SK-N-SH (cell line): Measurements from ENCODE around the gene AVPR1B.

Source experiments
- CTCF ChIP-seq: fragments of 200-600 bp; sonication (generic); IDR thresholded peaks from 2 replicates; pipeline ENCODE4 v1.6.1; 2017; ENCODE audit warnings: antibody characterized with exemption, mild to moderate bottlenecking, moderate library complexity
- EP300 ChIP-seq, 2 experiments: IDR thresholded peaks; 2 replicates each; pipeline versions ENCODE4 v1.4.0 to v1.6.1; 2012; ENCODE audit warnings: borderline replicate concordance in 1 of 2, low read depth in 1 of 2, low read length in 1 of 2
- FOXM1 ChIP-seq: IDR thresholded peaks from 2 replicates; pipeline ENCODE4 v1.4.0; 2012; ENCODE audit warnings: low read depth, mild to moderate bottlenecking
- SIN3A ChIP-seq: IDR thresholded peaks from 2 replicates; pipeline ENCODE4 v1.6.1; 2012; ENCODE audit warnings: low read depth, mild to moderate bottlenecking, low read length, moderate library complexity, borderline replicate concordance
- TAF1 ChIP-seq: IDR thresholded peaks from 2 replicates; pipeline ENCODE4 v1.6.1; 2012; ENCODE audit warnings: low read depth, mild to moderate bottlenecking, low read length, moderate library complexity, borderline replicate concordance
- TF ChIP-seq, protein P1 (sequence below): fragments of 150-350 bp; IDR thresholded peaks from 2 replicates; pipeline ENCODE4 v1.6.1; 2017; ENCODE audit warnings: antibody characterized with exemption, low read length, low read depth, borderline replicate concordance
- TF ChIP-seq, protein P2 (sequence below): IDR thresholded peaks from 2 replicates; pipeline ENCODE4 v1.6.1; 2012; ENCODE audit warnings: mild to moderate bottlenecking, low read depth, low read length, moderate library complexity
- TF ChIP-seq, protein P3 (sequence below): IDR thresholded peaks from 2 replicates; pipeline ENCODE4 v1.4.0; 2012; ENCODE audit warnings: low read depth
- TF ChIP-seq, protein P4 (sequence below): IDR thresholded peaks from 2 replicates; pipeline ENCODE4 v1.4.0; 2012; ENCODE audit warnings: low read depth, borderline replicate concordance

- TF ChIP-seq CTCF: no peak
- TF ChIP-seq, protein P1, sequence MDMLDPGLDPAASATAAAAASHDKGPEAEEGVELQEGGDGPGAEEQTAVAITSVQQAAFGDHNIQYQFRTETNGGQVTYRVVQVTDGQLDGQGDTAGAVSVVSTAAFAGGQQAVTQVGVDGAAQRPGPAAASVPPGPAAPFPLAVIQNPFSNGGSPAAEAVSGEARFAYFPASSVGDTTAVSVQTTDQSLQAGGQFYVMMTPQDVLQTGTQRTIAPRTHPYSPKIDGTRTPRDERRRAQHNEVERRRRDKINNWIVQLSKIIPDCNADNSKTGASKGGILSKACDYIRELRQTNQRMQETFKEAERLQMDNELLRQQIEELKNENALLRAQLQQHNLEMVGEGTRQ: no peak
- TF ChIP-seq, protein P2, sequence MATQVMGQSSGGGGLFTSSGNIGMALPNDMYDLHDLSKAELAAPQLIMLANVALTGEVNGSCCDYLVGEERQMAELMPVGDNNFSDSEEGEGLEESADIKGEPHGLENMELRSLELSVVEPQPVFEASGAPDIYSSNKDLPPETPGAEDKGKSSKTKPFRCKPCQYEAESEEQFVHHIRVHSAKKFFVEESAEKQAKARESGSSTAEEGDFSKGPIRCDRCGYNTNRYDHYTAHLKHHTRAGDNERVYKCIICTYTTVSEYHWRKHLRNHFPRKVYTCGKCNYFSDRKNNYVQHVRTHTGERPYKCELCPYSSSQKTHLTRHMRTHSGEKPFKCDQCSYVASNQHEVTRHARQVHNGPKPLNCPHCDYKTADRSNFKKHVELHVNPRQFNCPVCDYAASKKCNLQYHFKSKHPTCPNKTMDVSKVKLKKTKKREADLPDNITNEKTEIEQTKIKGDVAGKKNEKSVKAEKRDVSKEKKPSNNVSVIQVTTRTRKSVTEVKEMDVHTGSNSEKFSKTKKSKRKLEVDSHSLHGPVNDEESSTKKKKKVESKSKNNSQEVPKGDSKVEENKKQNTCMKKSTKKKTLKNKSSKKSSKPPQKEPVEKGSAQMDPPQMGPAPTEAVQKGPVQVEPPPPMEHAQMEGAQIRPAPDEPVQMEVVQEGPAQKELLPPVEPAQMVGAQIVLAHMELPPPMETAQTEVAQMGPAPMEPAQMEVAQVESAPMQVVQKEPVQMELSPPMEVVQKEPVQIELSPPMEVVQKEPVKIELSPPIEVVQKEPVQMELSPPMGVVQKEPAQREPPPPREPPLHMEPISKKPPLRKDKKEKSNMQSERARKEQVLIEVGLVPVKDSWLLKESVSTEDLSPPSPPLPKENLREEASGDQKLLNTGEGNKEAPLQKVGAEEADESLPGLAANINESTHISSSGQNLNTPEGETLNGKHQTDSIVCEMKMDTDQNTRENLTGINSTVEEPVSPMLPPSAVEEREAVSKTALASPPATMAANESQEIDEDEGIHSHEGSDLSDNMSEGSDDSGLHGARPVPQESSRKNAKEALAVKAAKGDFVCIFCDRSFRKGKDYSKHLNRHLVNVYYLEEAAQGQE: no peak
- TF ChIP-seq, protein P3, sequence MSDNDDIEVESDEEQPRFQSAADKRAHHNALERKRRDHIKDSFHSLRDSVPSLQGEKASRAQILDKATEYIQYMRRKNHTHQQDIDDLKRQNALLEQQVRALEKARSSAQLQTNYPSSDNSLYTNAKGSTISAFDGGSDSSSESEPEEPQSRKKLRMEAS: no peak
- TF ChIP-seq EP300 (IDR thresholded peaks at IDR 0.05; ENCODE audit: borderline replicate concordance in 1 of 2, low read depth in 1 of 2, low read length in 1 of 2): no peak
- no peak for TF ChIP-seq SIN3A
- no peak for TF ChIP-seq TAF1
- TF ChIP-seq, protein P4, sequence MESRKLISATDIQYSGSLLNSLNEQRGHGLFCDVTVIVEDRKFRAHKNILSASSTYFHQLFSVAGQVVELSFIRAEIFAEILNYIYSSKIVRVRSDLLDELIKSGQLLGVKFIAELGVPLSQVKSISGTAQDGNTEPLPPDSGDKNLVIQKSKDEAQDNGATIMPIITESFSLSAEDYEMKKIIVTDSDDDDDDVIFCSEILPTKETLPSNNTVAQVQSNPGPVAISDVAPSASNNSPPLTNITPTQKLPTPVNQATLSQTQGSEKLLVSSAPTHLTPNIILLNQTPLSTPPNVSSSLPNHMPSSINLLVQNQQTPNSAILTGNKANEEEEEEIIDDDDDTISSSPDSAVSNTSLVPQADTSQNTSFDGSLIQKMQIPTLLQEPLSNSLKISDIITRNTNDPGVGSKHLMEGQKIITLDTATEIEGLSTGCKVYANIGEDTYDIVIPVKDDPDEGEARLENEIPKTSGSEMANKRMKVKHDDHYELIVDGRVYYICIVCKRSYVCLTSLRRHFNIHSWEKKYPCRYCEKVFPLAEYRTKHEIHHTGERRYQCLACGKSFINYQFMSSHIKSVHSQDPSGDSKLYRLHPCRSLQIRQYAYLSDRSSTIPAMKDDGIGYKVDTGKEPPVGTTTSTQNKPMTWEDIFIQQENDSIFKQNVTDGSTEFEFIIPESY: no peak
- TF ChIP-seq FOXM1: no peak
Measured at GRCh38 chr1:206111271-206111927, 5.8 kb downstream of the AVPR1B start.
